HG02623 (cell line): ENCODE measurements around the gene SLC39A1.
"Not testable (repeated sequence)": the region's sequence is repeated elsewhere in the genome, so short reads cannot be mapped to it uniquely, and the experiment has no call there.

ENCODE experiments used
- ATAC-seq: cut with Tn5 transposase; IDR thresholded peaks from one replicate; pipeline ENCODE4 v1.9.1; 2021; ENCODE audit warnings: moderate library complexity; ENCODE audit not compliant: unreplicated experiment

Gene SLC39A1, protein sequence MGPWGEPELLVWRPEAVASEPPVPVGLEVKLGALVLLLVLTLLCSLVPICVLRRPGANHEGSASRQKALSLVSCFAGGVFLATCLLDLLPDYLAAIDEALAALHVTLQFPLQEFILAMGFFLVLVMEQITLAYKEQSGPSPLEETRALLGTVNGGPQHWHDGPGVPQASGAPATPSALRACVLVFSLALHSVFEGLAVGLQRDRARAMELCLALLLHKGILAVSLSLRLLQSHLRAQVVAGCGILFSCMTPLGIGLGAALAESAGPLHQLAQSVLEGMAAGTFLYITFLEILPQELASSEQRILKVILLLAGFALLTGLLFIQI

DNA sequence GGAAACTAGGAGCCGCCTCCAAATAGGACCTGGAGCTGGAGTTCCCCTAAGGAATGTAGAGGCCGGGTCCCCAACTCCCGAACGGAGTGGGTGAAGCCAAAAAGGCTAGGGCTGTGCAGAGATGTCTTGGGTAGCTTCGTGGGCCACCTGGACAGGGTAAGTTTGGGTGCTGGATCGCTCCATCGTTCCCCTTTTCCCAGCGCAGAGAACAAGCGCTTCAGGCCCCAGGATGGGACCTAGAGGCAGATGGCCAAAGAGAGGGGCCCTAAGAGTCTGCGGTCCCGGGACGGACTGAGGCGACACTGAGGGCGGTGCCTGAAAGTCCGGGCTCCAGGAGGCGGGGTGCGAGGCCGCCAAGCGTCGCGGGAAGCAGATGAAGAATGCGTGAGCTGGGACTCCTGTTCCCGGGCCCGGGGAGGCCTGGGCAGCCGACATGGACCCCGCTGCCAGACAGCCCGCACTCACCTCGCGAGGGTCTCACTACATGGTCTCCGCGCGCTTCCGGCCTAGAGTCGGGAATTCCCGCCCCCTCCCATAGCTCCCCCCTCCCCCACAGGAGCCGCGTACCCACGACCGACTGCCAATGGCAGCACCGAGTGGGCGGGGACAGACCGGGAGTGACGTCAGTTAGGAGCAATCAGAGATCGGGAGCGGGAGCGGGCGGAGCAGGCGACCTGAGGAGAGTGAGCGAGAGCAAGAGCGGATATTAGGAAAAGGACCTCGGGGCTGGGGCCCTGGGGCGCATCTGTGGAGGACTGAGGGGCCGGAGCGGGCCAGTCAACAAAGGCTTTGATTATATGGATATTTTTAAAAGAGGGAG lies at the start of gene SLC39A1:
Gene SLC39A1, minus strand, starts transcription at position 508 of the 820 bp plus-strand sequence. CDS start 822 bp downstream, outside the sequence.
- ATAC-seq: peak; percentile 43

DNA sequence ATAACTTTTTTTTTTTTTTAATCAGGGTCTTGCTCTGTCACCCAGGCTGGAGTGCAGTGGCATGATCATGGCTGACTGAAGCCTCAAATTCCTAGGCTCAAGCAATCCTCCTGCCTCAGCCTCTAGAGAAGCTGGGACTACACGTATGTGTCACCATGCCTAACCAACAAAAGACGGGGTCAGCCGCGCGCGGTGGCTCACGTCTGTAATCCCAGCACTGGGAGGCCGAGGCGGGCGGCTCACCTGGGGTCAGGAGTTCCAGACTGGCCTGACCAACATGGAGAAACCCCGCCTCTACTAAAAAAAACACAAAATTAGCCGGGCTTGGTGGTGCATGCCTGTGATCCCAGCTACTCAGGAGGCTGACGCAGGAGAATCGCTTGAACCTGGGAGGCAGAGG lies 49.2 kb upstream of the SLC39A1 start:
- ATAC-seq: not testable (repeated sequence)

DNA sequence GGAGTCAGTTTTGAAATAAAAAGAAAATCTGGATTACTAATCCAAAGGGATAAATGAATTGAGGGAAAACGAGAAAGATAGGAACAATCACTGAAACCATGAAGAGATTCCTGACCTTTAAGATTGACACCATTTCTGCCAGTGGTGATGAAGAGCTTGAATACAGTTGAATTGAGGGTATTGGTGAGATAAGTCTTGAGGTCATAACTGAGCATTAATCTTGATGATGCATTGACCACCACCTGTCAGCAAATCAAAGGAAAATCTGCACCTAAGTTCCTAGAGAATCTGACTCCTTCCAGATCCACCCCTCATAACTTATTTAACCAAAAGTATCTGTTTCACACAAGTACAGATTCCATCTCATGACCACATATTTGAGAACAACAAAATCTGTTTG lies 48.8 kb upstream of the SLC39A1 start:
- no peak for ATAC-seq

DNA sequence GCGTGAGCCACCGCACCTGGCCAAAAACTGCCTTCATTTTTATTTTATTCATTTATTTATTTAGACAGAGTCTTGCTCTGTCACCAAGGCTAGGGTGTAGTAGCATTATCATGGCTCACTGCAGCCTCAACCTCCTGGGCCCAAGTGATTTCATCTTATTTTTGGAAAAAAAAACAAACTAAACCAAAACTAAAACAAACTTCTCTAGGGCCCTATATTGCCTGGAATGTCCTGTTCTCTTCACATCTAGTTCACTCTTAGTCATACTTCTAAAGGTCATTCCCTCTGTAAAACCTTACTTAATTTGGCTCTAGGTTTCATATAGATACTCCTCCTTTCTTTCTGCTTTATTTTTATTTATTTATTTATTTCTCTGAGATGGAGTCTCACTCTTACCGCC lies 42.8 kb upstream of the SLC39A1 start:
- ATAC-seq: no peak

DNA sequence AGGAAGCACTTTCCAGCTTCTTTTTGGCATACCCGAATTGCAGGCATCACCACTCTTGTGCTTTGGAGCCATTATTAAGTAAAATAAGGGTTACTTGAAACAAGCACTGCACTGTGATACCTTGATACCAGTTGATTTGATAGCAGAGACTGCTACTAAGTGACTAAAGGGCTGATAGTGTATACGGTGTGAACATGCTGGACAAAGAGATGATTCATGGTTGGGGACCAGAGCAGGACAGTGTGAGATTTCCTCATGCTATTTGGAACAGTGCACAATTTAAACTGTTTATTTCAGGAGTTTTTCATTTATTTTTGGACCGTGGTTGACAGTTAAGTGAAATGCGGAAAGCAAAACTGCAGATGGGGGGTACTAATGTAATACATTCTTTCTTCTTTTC lies 37.1 kb upstream of the SLC39A1 start:
- no peak for ATAC-seq

DNA sequence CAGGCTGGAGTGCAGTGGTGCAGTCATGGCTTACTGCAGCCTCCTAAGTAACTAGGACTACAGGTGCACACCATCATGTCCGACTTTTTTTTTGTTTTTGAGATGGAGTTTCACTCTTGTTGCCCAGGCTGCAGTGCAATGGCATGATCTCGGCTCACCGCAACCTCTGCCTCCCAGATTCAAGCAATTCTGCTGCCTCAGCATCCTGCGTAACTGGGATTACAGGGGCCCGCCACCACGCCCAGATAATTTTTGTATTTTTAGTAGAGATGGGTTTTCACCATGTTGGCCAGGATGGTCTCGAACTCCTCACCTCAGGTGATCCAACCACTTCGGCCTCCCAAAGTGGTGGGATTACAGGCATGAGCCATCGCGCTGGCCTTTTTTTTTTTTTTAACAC lies 33.5 kb upstream of the SLC39A1 start:
- ATAC-seq: not testable (repeated sequence)

DNA sequence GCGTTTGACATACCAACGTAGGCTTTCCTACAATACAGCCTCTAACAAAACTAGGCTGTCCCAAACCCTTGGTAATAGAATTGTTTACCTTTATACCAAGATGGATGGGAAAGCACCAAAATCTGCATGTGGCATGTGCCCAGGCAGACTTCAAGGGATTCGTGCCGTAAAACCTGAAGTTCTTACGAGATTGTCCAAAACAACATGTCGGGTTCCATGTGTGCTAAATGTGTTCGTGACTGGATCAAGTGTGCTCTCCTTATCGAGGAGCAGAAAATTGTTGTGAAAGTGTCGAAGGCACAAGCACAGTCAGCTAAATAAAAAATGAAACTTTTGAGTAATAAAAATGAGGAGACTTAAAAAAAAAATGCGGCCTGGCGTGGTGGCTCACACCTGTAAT lies 32.3 kb upstream of the SLC39A1 start:
- no peak for ATAC-seq

DNA sequence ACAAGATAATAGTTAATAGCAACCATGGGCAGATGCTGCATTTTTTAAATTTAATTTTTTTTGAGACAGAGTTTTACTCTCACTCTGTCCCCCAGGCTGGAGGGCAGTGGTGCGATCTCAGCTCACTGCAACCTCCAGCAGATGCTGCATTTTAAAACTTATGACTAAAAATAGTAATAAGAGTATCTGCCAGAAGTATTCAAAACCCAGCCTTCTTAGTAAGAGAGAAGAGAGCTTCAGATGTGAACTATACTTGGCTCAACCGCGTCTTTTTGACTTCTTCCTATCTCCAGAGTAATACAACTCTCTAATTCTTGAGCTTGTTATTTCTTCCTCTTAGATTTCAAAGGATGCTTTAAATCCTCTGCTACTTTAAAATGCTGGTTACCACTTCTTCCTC lies 31.9 kb upstream of the SLC39A1 start:
- ATAC-seq: no peak

DNA sequence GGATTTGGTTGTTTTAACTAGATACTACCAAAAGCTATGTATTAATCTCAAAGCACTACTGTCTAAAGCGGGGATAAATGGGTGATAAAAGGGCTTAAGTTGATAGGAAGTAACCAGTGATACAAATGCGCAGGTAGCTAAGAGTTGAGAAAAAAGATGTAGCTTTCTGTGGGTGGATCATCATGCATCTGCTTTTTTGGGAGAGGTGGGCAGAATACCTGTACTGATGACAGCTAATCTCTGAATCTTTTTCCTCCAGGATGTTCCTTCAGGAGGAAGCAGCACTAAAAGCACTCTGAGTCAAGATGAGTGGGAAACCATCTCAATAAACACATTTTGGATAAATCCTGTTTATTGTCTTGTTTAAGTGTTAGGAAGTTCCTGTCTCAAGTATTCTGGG lies 28.5 kb upstream of the SLC39A1 start:
- no peak for ATAC-seq

DNA sequence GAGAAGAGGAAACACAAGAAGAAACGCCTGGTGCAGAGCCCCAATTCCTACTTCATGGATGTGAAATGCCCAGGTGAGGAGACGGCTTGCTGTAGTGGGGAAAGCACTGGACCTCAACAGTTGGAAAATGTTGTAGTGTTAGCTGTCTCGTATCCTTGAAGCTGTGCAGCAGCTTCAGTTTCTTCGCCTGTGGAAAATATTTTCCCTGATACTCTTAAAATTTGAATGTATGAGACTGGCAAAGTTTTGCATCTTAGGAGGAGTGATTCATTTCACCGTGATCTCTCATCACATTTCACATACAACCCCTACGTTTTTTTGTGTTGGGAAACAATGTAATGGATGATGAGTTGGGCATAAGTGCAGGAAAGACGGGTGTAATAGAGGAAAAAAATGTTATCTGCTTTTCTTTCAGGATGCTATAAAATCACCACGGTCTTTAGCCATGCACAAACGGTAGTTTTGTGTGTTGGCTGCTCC lies 27.9 kb upstream of the SLC39A1 start:
- no peak for ATAC-seq

DNA sequence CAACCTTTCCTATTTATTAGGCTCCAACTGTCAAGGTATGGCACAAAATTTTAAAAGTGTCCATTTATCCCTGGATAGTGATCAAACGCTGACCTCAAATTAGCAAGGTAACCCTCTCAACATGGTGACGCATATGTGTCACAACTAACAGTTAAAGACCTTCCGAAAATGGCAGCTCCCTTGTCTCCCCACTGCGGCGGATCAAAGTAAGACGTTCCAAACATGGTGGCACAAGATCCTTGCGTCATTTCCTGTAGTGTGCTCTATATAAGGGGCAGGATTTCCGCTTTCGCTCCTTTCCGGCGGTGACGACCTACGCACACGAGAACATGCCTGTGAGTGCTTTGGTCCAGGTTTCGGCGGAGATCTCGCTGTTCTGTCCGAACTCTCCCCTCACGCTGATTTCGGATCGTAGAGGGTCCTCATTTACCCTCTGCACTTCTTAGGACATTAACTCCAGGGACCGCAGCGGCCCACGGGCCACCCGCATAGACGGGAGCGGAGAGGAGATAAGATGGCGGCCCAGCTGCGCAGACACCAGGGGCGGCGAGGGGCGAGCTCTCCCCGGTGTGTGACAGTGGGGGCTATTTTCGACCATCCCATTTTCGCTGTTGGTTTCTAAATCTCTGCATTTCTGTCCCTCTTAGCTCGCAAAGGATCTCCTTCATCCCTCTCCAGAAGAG lies 27.3 kb upstream of the SLC39A1 start, which contains the start of gene RPS27:
Gene RPS27, plus strand, starts transcription at position 295 of the 683 bp plus-strand sequence. Its CDS starts 35 bp downstream, at position 330.
- ATAC-seq: peak; percentile 72

DNA sequence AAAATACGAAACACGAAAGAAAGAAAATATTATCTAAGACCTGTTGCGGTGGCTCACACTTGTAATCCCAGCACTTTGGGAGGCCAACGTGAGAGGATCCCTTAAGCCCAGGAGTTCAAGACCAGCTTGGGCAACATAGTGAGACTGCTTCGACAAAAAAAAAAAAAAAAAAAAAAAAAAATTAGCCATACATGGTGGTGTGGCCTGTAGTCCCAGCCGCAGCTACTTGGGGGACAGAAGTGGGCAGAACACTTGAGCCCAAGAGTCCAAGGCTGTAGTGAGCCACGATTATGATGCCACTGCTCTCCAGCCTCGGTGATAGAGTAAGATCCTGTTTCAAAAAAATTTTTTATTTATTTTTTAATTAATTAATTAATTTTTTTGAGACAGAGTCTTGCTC lies 24.3 kb upstream of the SLC39A1 start:
- no peak for ATAC-seq

DNA sequence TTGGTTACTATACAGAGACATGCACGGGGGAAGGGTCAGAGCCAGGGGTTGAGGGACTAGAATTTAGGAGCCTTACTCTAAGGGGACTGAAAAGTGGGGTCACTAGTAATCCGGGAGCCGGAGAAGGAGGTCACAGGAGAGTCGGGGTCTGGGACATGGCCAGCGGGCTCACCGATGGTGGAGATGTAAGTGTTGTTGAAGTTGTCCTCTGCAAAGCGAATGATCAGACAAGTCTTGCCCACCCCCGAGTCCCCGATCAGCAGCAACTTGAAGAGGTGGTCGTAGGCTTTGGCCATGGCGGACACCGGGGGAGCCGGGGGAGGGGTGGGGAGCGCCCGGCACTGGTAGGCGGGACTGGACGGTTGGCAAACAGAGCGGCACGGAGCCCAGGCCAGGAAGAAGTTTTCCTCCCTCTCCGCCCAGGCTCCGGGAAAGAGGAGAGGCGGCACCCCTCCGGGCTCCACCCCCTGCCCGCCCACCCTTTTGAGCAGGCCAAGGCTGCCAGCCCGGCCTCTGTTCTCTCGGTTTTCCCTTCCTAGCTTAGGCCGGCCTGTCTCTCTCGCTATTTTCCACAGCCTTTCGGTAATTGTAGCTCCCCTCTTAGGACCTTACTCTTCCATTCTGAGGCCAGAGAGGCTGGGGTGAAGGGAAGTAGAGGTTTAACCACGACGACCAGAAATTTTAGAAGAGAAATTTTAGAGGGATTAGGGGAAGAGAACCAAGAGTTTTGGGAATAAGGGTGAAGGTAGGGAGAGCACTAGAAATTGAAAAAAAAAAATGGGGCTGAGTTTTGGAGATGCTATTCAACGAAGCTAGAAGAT lies 22.8 kb upstream of the SLC39A1 start, which contains the start of gene RAB13:
Gene RAB13, minus strand, starts transcription at position 399 of the 821 bp plus-strand sequence. Its CDS starts 103 bp downstream, at position 296.
- ATAC-seq: no peak

DNA sequence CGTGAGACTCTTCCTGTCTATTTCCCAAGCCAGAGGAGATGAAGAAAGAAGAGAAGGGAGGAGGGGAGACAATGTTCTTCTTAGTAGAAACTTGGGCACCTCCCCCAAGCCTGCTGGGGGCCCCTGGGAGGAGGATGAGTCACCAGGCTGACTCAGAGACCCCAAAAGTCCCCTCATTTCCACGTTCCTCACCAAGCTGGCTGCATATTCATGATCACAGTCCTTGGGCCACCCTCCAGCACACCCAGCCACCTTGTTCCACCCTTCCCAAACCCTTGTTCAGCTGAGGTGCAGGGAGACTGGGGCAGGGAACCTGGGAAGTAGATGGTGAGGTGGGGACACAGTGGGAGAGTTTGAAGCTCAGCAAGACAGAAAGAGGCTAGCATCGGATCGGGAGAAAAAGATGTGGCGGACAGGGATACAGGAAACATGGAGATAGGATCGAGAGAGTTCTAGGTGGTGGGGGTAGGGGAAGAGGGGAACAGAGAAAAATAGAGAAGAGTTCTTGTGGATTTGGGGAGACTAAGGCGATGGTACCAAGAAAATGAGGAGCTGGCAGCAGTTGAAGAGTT lies 22.1 kb upstream of the SLC39A1 start:
- ATAC-seq: no peak

DNA sequence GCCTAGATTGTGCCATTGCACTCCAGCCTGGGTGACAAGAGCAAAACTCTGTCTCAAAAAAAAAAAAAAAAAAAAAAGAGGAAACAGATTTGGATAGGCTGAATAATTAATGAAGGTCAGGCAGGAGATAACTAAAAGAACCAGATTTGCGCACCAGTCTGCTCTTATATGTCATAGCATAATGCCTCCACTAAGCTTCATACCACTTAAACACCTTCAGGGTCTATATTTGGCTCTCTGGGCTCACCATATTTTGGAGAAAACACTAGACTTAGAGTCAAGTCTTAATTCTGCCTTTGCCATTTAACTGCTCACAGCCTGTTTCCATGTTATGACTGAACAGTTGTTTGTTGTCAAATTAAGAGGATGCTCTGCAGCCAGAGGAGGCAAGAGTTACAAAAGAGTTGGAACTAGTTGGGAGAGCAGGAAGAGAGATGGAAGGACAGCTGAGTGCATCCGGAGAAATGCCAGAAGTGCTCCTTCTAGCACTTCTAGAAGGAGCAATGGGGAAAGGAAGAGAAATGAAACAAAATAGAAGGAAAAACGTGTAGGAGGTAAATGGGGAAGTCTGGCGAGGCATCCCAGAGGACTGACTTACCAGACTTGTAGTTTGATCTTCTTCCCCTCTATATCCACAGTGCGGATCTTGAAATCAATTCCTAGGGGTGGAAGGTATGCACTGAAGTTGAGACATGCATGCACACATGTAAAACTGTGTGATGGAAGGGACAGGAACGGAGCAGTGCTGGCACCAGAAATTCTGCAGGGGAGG lies 21.0 kb upstream of the SLC39A1 start:
- ATAC-seq: no peak

DNA sequence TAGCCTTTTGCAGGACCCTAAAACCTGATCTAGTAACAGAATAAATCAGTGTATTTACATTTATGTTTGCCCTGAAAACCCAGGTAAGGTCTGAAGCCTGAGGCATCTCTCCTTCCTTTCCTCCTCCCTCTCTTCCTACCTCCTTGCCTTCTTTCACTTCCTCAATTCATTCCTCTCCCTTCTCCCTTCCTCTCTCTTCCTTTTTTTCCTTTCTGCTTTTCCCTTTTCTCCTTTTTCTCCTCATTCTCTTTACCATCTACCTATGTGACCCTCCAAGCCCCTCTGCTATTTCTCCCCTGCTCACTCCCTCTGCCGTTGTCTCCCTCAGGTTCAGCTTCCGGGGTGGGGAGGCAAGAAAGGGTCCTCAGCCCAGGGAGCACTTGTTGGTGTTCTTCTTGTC lies 18.4 kb upstream of the SLC39A1 start:
- not testable (repeated sequence) for ATAC-seq

DNA sequence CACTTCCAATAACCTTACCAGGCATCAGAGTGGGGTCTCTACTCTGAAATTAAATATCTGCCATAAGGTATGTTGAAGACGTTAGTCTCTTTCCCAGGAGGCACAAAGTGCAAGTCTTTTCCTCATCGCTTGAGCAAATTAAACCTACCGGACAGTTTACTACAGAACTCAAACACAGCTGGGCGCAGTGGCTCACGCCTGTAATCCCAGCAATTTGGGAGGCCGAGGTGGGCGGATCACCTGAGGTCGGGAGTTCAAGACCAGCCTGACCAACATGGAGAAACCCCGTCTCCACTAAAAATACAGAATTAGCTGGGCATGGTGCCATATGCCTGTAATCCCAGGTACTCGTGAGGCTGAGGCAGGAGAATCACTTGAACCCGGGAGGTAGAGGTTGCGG lies 15.8 kb upstream of the SLC39A1 start:
- ATAC-seq: not testable (repeated sequence)

DNA sequence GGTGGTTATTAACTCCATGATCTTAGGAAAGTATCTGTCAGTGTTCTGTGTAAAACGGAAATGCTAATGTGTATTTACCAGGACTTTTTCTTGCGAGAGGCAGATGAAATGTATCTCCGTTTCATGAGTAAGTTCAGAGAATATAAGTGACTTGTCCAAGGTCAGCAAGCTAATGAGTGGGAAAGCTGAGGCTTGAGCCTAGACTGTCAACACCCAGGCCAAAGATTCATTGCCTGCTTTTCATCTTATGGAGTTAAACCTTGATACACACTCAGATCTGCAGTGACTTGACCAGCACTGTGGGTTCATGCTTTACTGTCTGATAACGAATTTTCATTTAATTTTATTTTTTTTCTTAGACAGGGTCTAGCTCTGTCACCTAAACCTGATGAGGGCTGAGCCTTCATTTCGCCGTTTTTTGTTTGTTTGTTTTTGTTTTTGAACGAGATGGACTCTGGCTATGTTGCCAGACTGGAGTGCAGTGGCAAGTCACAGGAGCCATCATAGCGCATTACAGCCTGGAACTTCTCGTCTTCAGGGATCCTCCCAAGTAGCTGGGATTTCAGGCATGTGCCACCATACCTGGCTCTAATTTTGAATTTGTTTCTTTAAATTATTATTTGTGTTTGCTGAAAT lies 15.1 kb upstream of the SLC39A1 start:
- ATAC-seq: no peak
